ENCODE data around the gene TBC1D22B.
A peak's percentile ranks its signal among the peaks of the same experiment; 100 is the strongest.

Gene TBC1D22B

DNA sequence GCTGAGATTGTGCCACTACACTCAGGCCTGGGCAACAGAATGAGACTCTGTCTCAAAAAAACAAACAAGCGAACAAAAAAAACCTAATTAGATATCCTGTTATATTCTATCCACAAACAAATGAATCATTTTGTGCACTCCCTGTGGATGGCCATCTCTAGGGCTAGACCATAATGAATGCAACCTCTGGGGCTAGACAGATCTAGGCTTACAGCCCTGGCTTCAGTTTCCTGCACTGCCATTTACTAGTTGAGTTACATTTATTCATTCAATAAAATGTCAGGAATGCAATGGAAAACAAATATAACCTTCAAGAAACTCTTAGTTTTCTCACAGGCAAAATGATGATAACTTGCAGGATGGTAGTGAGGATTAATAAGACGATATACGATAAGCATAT is 89.6 kb downstream of the TBC1D22B start:
- FAIRE-seq (no peak), DNase-seq (ENCODE audit: insufficient read length, low spot score) (no peak)

DNA sequence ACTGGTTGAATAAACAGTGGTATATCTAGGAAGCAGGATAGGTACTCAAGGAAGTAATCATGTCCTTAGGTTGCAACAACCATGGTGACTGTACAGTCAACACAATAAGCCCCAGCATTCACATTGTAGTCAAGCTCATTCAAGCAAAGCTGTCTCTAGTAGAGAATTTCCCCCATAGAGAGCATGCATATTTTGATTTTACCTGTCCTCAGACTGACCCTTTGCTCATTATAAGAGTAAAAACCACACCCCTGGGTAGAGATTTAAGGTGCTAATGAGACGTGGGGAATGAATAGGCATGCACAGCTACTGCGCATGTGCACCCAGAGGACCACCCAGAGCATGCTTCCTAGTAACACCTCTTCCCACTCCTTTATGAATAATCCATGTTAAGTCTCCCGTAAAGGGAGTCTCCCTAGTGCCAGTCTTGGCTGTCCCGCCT is 90.1 kb downstream of the TBC1D22B start:
- DNase-seq (ENCODE audit: insufficient read length, low spot score) = no peak
- FAIRE-seq = no peak

DNA sequence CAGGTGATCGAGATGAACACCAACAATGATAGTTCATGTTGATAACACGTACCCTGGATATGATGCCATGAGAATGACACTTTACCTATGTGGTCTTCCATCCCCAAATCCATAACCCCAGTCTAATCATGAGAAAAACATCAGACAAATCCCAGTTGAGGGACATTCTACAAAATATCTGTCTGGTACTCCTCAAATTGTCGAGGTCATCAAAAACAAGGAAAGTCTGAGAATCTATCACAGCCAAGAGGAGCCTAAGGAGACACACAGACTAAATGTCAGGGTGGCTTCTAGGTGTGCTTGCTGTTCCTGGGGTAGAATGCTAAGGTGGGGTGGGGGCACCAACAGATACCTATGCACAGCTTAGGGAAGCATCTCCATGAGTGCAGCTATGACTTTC is 93.5 kb downstream of the TBC1D22B start:
- no peak for FAIRE-seq
- DNase-seq (ENCODE audit: insufficient read length, low spot score) = no peak

DNA sequence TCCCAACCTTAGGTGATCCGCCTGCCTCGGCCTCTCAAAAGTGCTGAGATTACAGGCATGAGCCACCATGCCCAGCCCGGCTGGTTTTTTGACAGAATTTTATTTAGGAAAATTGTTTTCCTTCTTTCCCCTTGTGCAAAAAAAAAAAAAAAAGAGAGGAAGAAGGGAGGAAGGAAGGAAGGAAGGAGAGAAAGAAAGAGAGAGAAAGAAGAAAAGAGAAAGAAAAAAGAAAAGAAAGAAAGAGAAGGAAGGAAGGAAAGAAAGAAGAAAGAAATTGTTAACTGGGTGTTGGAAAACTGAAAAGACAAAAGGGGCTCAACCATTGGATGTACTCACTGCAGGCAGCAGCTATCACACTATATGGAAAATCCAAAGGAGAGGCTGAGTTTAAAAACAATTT is 94.8 kb downstream of the TBC1D22B start:
- FAIRE-seq = no peak
- no peak for DNase-seq (ENCODE audit: insufficient read length, low spot score)

DNA sequence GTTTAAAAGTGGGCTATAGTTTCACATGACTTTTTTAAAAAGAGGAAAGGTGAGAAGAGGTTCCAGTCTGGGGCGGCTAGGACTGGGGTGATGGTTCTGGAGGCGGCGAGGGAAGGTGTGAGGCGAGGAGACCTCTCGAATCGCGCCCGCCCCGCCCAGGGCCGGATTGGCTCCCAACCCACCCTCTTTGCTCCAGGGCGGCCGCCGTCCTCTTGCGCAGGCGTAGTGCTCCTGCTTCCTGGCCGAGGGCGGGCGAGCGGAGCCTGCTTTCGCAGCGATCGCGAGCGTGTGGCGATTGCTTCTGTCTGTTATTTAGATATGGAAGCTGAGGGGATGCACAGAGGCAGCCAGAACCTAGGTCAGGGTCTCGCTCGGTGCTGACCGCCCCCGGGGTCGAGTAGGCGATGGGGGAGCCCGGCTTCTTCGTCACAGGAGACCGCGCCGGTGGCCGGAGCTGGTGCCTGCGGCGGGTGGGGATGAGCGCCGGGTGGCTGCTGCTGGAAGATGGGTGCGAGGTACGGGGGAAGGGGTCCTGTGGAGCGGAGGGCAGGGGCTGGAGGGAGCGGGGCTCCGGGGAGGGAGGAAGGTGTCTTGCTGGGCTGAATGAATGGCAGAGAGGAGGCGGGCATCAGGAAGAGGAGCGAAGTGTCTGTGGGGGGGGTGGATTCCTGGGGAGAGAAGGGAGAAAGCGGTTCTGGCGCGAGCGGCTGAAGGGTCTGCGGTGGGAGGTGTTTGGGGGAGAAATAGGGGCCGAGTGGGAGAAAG is 96.4 kb downstream of the TBC1D22B start, which contains the start of gene RNF8:
Gene RNF8, plus strand, starts transcription at position 223 of the 765 bp plus-strand sequence. Its CDS starts 182 bp downstream, at position 405.
- FAIRE-seq = peak; percentile 88
- peak; percentile 95 for DNase-seq (ENCODE audit: insufficient read length, low spot score)

DNA sequence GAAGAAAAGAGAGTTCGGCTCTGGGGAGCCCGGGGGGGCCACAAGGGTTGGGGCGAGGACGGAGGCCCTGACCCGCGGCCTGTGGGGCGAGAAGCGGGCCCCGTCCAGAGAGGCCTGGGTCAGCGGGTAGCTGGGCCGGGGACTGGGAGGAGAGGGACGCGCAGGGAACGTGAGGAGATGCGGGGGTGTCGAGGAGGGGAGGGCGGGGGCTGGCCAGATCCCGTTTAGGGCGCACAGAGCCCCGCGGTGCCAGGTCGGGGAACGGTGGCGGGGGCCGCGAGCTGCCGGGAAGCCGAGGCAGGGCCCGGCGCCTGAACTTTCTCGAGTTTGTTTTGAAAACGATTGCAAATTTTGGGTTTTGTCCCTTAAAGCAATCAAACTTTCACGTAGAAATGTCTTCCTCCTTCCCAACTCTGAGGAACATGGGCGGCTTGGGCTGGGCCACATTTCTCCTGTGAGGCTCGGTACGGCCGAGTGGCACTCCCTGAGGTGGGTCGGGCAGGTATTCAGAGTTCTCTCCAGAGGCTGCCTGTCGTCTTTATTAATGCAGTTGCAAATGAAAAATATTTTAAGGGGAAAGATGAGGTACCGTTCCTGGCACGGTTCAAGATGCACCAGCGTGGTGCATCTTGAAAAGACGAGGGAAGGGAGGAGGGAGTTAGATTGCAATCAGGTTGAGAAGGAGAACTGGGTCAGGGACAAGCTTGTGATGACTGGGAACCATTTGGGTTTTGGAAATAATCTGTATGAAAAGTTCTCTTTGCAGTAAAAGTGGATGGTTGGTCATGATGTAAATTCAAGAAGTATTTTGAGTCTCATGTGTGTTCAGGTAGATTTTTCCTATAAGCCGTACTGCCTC is 97.2 kb downstream of the TBC1D22B start:
- DNase-seq (ENCODE audit: insufficient read length, low spot score) (peak; percentile 17), FAIRE-seq (peak; percentile 47)

DNA sequence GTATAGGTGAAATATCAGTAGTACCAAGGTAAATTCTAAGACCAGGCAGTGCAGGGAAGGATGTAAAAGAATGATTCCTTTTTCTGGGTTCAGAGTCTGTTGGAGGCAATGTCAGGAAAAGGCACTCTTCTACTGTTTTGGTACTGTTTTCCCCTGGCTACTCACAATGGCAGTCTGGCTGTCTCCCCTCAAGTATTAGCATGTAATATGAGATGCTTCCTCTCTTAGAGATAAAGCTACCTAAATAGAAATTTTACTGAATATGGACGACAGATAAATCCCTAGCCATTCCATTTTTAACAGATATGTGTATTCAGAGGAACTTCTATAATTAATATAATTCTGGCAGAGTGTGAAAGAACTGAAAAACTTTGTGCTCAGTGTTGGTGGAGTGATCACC is 99.7 kb downstream of the TBC1D22B start:
- no peak for FAIRE-seq
- no peak for DNase-seq (ENCODE audit: insufficient read length, low spot score)

DNA sequence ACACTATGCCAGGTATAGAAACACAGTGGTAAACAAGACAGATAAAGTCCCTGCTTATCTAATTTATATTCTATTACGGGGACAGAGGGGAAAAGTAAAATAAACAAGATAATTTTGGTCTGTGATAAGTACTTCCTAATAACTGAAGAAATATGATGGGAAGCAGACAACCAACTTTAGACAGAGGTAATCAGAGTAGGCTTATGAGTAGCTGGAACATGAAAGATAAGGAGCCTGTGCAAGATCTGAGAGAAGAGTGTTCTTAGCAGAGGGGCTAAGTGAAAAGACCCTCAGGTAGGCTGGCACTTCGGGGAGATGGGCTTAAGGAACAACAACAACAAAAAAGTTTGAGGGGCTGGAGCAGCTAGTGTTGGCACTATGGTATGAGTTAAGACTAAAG is 100.3 kb downstream of the TBC1D22B start:
- FAIRE-seq (no peak), DNase-seq (ENCODE audit: insufficient read length, low spot score) (no peak)

DNA sequence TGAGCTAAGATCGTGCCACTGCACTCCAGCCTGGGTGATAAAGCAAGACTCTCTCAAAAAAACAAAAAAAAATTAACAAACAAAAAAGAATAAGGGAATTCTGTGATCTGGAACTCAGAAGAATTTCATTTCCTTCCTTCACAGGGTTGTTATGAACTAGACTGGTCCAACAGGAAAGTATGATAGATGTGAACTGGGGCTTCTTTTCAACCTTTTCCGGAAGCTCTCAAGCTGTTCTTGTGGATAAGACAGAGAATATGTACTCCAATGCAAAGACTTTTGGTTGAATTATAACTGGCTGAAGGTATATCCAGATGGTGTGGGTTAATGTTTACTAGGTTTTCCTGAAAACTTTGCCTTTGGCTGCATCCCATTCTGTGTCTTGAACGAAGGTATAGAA is 101.5 kb downstream of the TBC1D22B start:
- FAIRE-seq = no peak
- no peak for DNase-seq (ENCODE audit: insufficient read length, low spot score)

DNA sequence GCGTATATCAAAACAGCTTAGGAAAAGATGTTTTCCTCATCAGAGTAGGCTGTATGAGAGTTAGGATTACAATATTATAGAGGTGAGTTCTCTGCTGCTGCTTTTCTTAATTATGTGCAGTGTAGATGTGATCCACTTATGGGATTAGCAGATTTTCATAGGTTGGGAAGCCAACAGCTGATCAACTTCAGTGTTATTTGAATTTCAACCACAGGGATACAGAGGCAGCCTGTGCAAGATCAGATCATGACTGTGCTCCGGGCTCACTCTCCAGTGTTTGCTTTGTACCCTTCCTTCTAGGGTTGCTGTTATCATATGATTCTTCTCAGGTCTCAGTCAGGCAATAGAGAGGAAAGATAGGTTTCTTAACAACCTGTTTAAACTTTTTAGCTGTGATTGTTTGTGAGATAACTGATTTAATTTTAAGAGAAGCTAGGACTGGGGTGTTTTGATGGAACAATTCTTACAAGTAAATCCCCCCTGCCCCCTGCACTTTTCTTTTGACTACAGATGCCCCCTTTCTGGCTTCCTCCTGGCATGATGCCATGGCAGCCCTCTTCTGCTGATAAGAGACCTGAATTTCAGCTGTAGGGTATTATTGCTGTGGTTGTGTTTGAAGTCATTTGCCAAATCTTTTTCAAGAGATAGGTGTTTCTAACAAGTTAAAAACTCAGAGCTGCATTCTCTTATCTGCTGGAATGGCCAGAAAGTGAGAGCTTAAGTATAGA is 104.7 kb downstream of the TBC1D22B start:
- DNase-seq (ENCODE audit: insufficient read length, low spot score) (no peak), FAIRE-seq (no peak)

DNA sequence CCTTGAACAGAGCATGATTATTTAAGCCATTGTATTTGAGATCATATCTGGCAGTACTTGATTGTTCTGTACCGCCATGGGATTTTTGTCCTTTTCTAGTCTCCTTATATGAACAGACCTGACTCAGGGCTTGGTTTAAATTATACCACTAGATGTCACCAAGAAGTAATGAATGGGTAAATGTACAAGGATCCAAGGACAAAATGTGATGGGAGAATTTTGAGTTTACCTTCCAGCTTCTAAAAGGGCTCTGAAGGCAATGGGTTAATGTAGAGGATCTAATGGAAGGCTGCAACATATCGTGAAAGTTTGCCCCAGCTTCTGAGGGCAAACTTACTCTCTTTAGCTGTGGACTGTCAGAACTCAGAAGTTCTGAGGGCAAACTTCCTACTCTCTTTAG is 108.2 kb downstream of the TBC1D22B start:
- DNase-seq (ENCODE audit: insufficient read length, low spot score) = no peak
- FAIRE-seq = no peak

DNA sequence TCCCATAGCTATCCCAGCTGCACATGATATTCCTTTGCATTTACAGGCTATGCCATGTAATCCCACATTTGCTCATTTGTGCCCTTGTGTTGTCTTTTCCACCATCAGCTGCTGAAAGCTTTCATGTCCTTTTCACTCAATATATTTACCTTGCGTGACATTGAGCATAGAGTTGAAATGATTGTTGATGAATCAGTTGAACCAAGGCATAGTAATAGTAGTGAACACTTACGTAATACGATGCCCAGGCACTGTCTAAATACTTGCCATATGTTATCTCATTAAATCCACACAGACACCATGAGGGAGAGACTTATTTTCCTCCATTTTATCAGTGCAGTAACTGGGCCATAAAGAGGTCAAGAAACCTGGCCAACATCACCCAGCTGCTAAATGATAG is 109.3 kb downstream of the TBC1D22B start:
- FAIRE-seq = peak; percentile 4
- no peak for DNase-seq (ENCODE audit: insufficient read length, low spot score)

DNA sequence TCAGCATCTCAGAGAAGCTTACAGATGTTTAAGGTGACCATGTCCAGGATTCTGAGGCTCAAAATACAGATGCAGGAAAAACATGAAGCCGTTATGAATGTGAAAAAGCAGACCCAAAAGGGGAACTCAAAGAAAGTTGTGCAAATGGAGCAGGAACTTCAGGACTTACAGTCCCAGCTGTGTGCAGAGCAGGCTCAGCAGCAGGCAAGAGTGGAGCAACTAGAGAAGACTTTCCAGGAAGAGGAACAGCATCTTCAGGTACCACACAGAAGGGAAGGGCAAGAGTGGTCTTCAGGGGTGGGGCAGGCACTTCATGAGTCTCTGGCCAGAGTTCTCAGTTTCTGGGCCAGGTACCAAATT is 111.4 kb downstream of the TBC1D22B start:
- FAIRE-seq = no peak
- no peak for DNase-seq (ENCODE audit: insufficient read length, low spot score)

DNA sequence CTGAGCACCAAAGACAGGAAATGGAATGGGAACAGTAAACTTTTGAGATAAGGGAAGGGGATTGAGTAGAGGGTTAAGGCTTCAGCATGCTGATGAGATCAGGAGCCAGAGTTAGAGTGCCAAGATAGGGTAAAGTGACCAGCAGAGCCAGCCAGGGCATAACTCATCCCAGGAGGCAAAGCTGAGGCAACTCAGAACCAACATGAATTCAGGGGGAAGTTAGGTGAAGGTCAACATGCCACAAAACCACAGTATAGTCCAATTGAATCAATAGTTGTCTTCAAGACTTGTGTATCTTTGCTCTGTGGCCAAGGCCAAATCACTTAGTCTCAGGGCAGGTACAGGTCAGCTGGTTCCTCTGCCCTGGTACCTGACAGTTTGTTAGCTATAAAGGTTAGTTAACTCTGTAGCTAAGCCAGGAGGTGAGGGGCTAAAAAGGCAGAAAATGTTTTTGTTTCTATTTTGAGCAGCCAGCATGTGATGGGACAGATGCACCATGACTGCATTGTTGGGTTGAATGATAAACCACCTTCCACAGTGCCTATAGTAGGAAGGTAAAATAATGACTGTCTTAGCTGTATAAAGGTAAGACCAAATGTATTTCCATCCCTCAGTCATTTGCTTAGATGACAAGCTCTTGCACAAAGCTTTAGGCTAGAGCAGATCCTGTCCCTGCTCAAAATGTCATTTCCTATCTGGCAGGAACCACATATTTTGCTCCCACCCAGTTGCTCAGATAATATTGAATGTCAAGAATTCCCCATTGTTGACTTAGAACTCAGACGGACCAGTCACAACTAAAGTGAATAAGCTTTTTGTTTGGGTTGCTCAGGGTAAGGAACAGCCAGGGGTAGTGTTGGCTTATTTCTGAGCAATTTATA is 112.0 kb downstream of the TBC1D22B start:
- DNase-seq (ENCODE audit: insufficient read length, low spot score) = no peak
- FAIRE-seq = peak; percentile 66

DNA sequence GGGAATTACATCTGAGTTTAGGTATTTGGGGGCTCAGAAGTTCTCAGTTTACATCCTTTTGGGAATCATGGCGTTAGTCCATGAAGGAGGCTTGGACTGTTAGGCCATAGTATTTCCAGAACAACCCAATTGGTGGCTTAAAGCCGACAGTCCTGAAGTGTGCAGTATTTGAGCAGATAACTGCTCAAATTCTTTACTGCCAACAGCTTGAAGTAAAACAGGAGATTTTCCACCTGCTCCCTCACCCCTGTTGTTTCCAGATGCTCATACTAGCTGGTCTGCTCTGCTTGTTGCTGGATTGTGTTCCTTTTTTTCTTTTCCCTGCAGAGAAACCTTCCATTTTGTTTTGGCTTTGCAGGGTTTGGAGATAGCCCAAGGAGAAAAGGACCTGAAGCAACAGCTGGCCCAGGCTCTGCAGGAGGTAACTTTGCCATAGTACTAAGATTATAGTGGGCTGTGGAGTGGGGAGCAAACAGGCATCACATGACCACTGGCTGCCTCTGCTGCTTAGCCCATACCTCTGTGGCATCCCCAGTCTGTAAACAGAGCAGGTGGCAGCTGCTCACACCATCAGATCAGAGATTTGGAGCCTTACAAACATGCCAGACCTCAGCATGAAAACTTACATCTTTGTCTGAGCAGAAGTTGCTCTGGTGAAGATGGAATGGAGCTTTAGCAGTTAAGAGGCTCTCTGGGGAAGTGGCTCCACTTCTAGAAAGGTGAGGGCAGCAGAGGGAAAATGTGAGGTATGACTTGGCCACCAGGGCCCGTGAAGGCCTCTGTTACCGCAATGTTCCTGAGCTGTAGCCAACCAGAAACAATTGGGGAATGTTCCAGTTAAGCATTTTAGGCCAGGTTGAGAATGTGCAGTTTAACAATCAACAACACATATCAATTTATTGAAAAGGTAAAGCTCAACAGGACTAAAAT is 113.8 kb downstream of the TBC1D22B start:
- DNase-seq (ENCODE audit: insufficient read length, low spot score) (no peak), FAIRE-seq (no peak)

DNA sequence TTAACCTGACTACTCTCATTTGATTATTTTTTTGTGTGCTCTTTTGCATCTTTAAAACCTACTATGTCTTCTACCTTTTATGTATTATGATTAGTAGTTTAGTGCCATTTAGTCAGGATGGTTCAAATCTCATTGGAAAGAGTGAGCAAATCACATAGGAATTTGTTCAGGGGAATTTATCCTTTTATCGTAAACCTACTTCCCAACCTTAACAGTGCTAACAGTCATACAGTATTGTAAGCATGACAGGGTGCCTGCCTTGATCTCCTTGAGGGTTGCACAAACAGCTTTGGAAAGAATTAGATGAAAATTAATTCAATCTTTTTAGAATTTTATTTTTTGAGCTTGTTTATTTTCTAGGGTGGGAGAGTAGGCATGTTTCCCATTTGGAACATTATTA is 114.5 kb downstream of the TBC1D22B start:
- no peak for DNase-seq (ENCODE audit: insufficient read length, low spot score)
- FAIRE-seq = no peak

DNA sequence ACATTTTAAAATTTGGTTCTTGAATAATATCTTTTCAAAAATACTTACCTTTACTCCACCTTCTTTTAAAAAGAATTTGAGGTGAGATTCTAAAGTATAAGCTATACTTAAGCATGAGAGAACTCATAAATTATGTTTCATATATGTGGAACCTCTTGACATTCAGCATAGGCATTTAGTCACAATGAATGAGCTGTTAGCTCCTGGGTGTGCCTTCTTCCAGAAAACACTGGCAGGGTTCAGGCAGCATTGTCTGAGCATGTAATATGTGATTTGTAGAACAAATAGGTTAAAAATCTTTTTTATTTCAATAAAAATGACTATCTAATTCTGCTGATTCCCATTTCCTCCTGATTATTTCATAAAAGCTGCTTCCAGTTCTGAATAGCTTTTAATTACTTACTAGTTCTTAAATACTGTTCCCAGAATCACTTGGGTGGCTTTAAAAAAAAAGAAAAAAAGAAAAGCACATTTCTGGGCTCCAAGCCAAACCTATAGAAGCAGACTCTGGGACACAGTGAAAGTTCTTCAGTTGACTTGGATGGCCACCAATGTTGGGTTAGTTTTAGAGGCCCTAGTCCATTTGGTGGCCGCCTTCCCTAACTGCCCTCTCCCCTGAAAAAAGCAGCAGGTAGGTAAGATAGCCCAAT is 116.4 kb downstream of the TBC1D22B start:
- no peak for DNase-seq (ENCODE audit: insufficient read length, low spot score)
- FAIRE-seq = no peak

DNA sequence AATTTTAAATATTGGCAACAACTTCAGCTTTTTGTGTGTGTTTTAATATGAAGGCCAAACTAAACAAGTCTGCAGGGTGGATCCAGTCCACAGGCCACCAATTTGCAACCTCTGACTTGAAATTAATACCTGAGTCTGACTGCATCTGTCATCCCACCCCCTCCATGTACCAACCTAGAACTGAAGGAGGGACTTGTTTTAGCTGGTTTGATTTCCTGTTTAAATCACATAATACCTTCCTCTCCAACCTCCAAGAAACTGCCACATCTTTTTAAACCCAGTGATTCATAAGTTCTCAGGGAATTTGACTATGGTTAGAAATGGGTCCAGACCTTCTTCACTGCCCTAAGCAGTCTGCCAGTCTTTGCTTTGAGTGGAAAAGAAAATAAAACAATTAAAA is 117.8 kb downstream of the TBC1D22B start:
- DNase-seq (ENCODE audit: insufficient read length, low spot score) (no peak), FAIRE-seq (no peak)
